Subcutaneous abdominal adipose tissue (tissue), 5 donors: Measurements from ENCODE around the gene PLPP4.
A peak's percentile ranks its signal among the peaks of the same experiment; 100 is the strongest.

Experiments used
- H3K27ac ChIP-seq: one replicate; pipeline ENCODE4 v1.7.0; 2013; ENCODE audit warnings: low read depth, mild to moderate bottlenecking, inconsistent platforms, low read length, moderate library complexity
- H3K27me3 ChIP-seq, 5 donors: one replicate each; pipeline ENCODE4 v1.7.0; 2013; ENCODE audit warnings: low read length in 5 of 5, inconsistent platforms in 1 of 5; ENCODE audit not compliant: control insufficient read depth in 5 of 5, insufficient read depth in 4 of 5
- H3K36me3 ChIP-seq, 5 donors: one replicate each; pipeline ENCODE4 v1.7.0; 2013; ENCODE audit warnings: low read length in 5 of 5; ENCODE audit not compliant: control insufficient read depth in 5 of 5, insufficient read depth in 5 of 5
- H3K4me1 ChIP-seq, 5 donors: one replicate each; pipeline ENCODE4 v1.7.0; 2013; ENCODE audit warnings: low read length in 5 of 5, mild to moderate bottlenecking in 3 of 5, moderate library complexity in 1 of 5; ENCODE audit not compliant: control insufficient read depth in 5 of 5, insufficient read depth in 5 of 5
- H3K4me3 ChIP-seq, 5 donors: one replicate each; pipeline ENCODE4 v1.7.0; 2013; ENCODE audit warnings: low read length in 5 of 5, low read depth in 1 of 5
- H3K9ac ChIP-seq, 5 donors: one replicate each; pipeline ENCODE4 v1.7.0; 2013; ENCODE audit warnings: low read length in 5 of 5, mild to moderate bottlenecking in 4 of 5, moderate library complexity in 3 of 5
- H3K9me3 ChIP-seq, 5 donors: one replicate each; pipeline ENCODE4 v1.7.0; 2013; ENCODE audit warnings: low read length in 5 of 5; ENCODE audit not compliant: control insufficient read depth in 5 of 5
- donor health status: healthy.
- donor health status: healthy.
- donor health status: healthy.
- donor health status: healthy.
- donor health status: healthy.

The PLPP4 gene

GRCh38 chr10:120455004-120455403 lies 2.0 kb upstream of the PLPP4 start:
- Histone ChIP-seq H3K9ac (no peak overlapping the region), H3K9me3 (no peaks in the 10 kb centered on the region), H3K27me3 (peaks cover 18 to 35% (median 33%) of the 10 kb centered on the region in 5 donors), H3K27ac (no peak overlapping the region), H3K4me3 (no peak overlapping the region), H3K36me3 (no peaks in the 10 kb centered on the region), H3K4me1 (peaks cover 0 to 16% (median 14%) of the 10 kb centered on the region in 5 donors)

GRCh38 chr10:120455606-120456005 lies 1.4 kb upstream of the PLPP4 start:
- peaks cover 0 to 16% (median 14%) of the 10 kb centered on the region in 5 donors for H3K4me1 ChIP-seq
- no peaks in the 10 kb centered on the region for H3K9me3 ChIP-seq
- no peak overlapping the region for H3K27ac ChIP-seq
- no peak overlapping the region for H3K4me3 ChIP-seq
- H3K36me3 ChIP-seq: no peaks in the 10 kb centered on the region
- no peak overlapping the region for H3K9ac ChIP-seq
- H3K27me3 ChIP-seq: peaks cover 21 to 38% (median 36%) of the 10 kb centered on the region in 5 donors

GRCh38 chr10:120456143-120456625 lies 843 bp upstream of the PLPP4 start:
- Histone ChIP-seq H3K27me3 (peaks cover 21 to 38% (median 36%) of the 10 kb centered on the region in 5 donors), H3K36me3 (no peaks in the 10 kb centered on the region), H3K4me1 (peaks cover 0 to 16% (median 14%) of the 10 kb centered on the region in 5 donors), H3K4me3 (peak overlapping the region in 4 of 5 donors; percentile 39 to 62 (median 50)), H3K27ac (no peak overlapping the region), H3K9me3 (no peaks in the 10 kb centered on the region), H3K9ac (no peak overlapping the region)

- Histone ChIP-seq H3K36me3 (no peaks in the 10 kb centered on the region), H3K27ac (no peak overlapping the region), H3K27me3 (peaks cover 21 to 41% (median 36%) of the 10 kb centered on the region in 5 donors), H3K9ac (peak overlapping the region in 1 of 5 donors; percentile 15), H3K4me1 (peaks cover 0 to 16% (median 14%) of the 10 kb centered on the region in 5 donors), H3K9me3 (no peaks in the 10 kb centered on the region), H3K4me3 (peak overlapping the region in 4 of 5 donors; percentile 44 to 62 (median 54))
These were observed 575 bp downstream of the PLPP4 start for GRCh38 chr10:120457431-120458172.

- no peak overlapping the region for H3K4me3 ChIP-seq
- peaks cover 0 to 16% (median 14%) of the 10 kb centered on the region in 5 donors for H3K4me1 ChIP-seq
- no peaks in the 10 kb centered on the region for H3K36me3 ChIP-seq
- H3K9ac ChIP-seq: no peak overlapping the region
- peaks cover 21 to 38% (median 34%) of the 10 kb centered on the region in 5 donors for H3K27me3 ChIP-seq
- H3K27ac ChIP-seq: no peak overlapping the region
- no peaks in the 10 kb centered on the region for H3K9me3 ChIP-seq
These were observed 1.4 kb downstream of the PLPP4 start for GRCh38 chr10:120458432-120458831.

- no peaks in the 10 kb centered on the region for H3K36me3 ChIP-seq
- no peaks in the 10 kb centered on the region for H3K9me3 ChIP-seq
- peaks cover 0 to 16% (median 14%) of the 10 kb centered on the region in 5 donors for H3K4me1 ChIP-seq
- H3K9ac ChIP-seq: no peak overlapping the region
- no peak overlapping the region for H3K4me3 ChIP-seq
- no peak overlapping the region for H3K27ac ChIP-seq
- H3K27me3 ChIP-seq: peaks cover 21 to 36% (median 34%) of the 10 kb centered on the region in 5 donors
These were observed 2.2 kb downstream of the PLPP4 start for GRCh38 chr10:120459185-120459584.

- Histone ChIP-seq H3K27ac (no peak overlapping the region), H3K9ac (no peak overlapping the region), H3K4me1 (peaks cover 0 to 16% (median 14%) of the 10 kb centered on the region in 5 donors), H3K4me3 (no peak overlapping the region), H3K36me3 (no peaks in the 10 kb centered on the region), H3K9me3 (no peaks in the 10 kb centered on the region), H3K27me3 (peaks cover 21 to 36% (median 34%) of the 10 kb centered on the region in 5 donors)
These were observed 3.2 kb downstream of the PLPP4 start for GRCh38 chr10:120460186-120460585.

- no peaks in the 10 kb centered on the region for H3K36me3 ChIP-seq
- H3K9ac ChIP-seq: no peak overlapping the region
- no peak overlapping the region for H3K27ac ChIP-seq
- peaks cover 21 to 36% (median 34%) of the 10 kb centered on the region in 5 donors for H3K27me3 ChIP-seq
- H3K4me3 ChIP-seq: no peak overlapping the region
- H3K4me1 ChIP-seq: peaks cover 0 to 16% (median 14%) of the 10 kb centered on the region in 5 donors
- H3K9me3 ChIP-seq: no peaks in the 10 kb centered on the region
These were observed 3.7 kb downstream of the PLPP4 start for GRCh38 chr10:120460776-120461175.

- Histone ChIP-seq H3K27me3 (peaks cover 18 to 29% (median 28%) of the 10 kb centered on the region in 5 donors), H3K36me3 (no peaks in the 10 kb centered on the region), H3K27ac (no peak overlapping the region), H3K4me3 (no peak overlapping the region), H3K9ac (no peak overlapping the region), H3K9me3 (no peaks in the 10 kb centered on the region), H3K4me1 (peaks cover 0 to 8% (median 7%) of the 10 kb centered on the region in 5 donors)
These were observed 5.1 kb downstream of the PLPP4 start for GRCh38 chr10:120462018-120462682.

- no peak overlapping the region for H3K27ac ChIP-seq
- no peaks in the 10 kb centered on the region for H3K4me1 ChIP-seq
- no peak overlapping the region for H3K9ac ChIP-seq
- H3K9me3 ChIP-seq: no peaks in the 10 kb centered on the region
- no peak overlapping the region for H3K4me3 ChIP-seq
- no peaks in the 10 kb centered on the region for H3K36me3 ChIP-seq
- peaks cover 0 to 13% (median 2%) of the 10 kb centered on the region in 5 donors for H3K27me3 ChIP-seq
These were observed 8.1 kb downstream of the PLPP4 start for GRCh38 chr10:120465138-120465537.
